Rectal smooth muscle tissue (tissue), 1 donor: ENCODE data around the gene FOXC1.
A peak's percentile ranks its signal among the peaks of the same experiment; 100 is the strongest.

ENCODE experiments used
- H3K27ac ChIP-seq: one replicate; pipeline ENCODE4 v1.7.0; 2013; ENCODE audit warnings: low read depth, low read length, inconsistent platforms
- H3K27me3 ChIP-seq: one replicate; pipeline ENCODE4 v1.7.0; 2013; ENCODE audit warnings: low read length; ENCODE audit not compliant: control insufficient read depth, insufficient read depth
- H3K36me3 ChIP-seq: one replicate; pipeline ENCODE4 v1.7.0; 2013; ENCODE audit warnings: low read length; ENCODE audit not compliant: control insufficient read depth, insufficient read depth
- H3K4me1 ChIP-seq: one replicate; pipeline ENCODE4 v1.7.0; 2013; ENCODE audit warnings: low read length; ENCODE audit not compliant: control insufficient read depth, insufficient read depth
- H3K4me3 ChIP-seq: one replicate; pipeline ENCODE4 v1.7.0; 2013; ENCODE audit warnings: low read length
- H3K9ac ChIP-seq: one replicate; pipeline ENCODE4 v1.7.0; 2013; ENCODE audit warnings: low read length

FOXC1 gene

DNA sequence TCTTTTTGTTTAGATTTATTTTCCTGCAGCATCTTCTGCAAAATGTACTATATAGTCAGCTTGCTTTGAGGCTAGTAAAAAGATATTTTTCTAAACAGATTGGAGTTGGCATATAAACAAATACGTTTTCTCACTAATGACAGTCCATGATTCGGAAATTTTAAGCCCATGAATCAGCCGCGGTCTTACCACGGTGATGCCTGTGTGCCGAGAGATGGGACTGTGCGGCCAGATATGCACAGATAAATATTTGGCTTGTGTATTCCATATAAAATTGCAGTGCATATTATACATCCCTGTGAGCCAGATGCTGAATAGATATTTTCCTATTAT, 3.2 kb downstream of the FOXC1 start:
- peaks cover 41% of the 10 kb centered on the region for H3K27me3 ChIP-seq
- H3K4me1 ChIP-seq: peaks cover 3% of the 10 kb centered on the region
- H3K9ac ChIP-seq: no peak overlapping the region
- no peak overlapping the region for H3K27ac ChIP-seq
- H3K4me3 ChIP-seq: no peak overlapping the region
- no peaks in the 10 kb centered on the region for H3K36me3 ChIP-seq

GRCh38 chr6:1613346-1613687, 3.6 kb downstream of the FOXC1 start:
- H3K27me3 ChIP-seq: peaks cover 38% of the 10 kb centered on the region
- peak overlapping the region; percentile 27 for H3K4me3 ChIP-seq
- H3K4me1 ChIP-seq: peaks cover 3% of the 10 kb centered on the region
- no peak overlapping the region for H3K27ac ChIP-seq
- H3K36me3 ChIP-seq: no peaks in the 10 kb centered on the region
- no peak overlapping the region for H3K9ac ChIP-seq

DNA sequence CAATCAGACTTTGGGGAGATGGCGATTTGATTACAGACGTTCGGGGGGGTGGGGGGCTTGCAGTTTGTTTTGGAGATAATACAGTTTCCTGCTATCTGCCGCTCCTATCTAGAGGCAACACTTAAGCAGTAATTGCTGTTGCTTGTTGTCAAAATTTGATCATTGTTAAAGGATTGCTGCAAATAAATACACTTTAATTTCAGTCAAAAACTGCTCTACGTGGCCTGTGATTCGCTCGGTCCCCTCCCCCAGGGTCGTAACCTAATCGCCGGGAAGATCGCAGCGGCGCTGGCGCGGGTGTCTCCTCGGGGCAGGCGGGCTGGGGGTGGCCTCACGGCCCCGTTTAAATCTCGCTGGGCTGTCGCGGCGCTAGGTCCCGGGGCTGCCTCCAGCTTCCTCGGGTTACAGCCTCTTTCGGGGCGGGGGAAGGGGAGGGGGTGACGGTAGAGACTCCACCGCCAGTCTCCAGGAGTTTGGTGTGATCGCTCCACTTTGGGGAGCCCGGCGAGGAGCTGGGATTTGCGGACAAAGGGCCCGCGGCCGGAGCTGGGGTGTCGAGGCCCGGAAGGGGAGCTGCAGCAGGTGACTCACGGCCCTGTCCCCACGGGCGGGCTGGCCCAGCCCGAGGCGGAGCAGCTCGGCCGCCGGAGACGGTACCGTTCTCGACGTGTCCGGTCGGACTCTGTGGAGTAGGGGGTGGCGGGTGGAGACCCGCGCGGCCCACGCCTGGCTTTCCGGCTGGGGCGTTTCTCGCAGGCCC, 4.2 kb downstream of the FOXC1 start:
- peaks cover 32% of the 10 kb centered on the region for H3K27me3 ChIP-seq
- H3K4me3 ChIP-seq: peak overlapping the region; percentile 27
- H3K27ac ChIP-seq: no peak overlapping the region
- no peaks in the 10 kb centered on the region for H3K36me3 ChIP-seq
- no peak overlapping the region for H3K9ac ChIP-seq
- H3K4me1 ChIP-seq: peaks cover 3% of the 10 kb centered on the region

DNA sequence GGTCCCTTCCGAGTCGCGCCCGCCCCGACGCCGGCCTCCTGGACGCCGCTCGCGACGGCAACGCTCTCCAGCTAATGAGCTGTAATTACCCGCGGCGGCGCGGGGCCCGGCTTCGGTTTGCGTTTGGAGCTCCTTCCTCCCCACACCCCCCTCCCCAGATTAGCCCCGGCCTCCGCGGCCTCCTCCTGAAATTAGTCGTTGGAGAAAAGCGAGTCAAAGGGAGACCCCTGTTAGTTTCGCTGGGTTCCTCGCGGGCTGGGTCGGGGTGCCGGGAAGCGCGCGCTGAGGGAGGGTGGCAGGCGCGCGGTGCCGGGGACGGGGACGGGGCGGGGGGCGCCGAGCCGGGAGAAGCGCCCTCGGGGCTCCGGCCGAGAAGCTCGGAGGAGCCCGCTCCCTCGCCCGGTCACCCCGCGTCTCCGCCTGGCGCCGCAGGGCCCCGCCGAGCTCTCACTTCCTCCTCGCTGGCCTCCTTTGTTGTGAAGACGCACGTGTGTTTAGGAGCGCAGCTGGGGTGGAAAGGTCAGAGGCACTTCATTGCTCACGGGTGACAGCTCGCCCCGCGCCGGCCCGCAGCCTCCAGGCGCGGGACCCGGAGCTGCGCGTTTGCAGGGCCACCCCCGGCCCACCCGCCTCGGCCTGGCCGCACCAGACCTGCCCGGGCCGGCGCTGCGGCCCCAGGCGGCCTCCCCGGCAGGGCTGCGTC, 4.9 kb downstream of the FOXC1 start:
- H3K4me3 ChIP-seq: no peak overlapping the region
- H3K27ac ChIP-seq: no peak overlapping the region
- H3K9ac ChIP-seq: no peak overlapping the region
- peaks cover 30% of the 10 kb centered on the region for H3K27me3 ChIP-seq
- peaks cover 3% of the 10 kb centered on the region for H3K4me1 ChIP-seq
- no peaks in the 10 kb centered on the region for H3K36me3 ChIP-seq

DNA sequence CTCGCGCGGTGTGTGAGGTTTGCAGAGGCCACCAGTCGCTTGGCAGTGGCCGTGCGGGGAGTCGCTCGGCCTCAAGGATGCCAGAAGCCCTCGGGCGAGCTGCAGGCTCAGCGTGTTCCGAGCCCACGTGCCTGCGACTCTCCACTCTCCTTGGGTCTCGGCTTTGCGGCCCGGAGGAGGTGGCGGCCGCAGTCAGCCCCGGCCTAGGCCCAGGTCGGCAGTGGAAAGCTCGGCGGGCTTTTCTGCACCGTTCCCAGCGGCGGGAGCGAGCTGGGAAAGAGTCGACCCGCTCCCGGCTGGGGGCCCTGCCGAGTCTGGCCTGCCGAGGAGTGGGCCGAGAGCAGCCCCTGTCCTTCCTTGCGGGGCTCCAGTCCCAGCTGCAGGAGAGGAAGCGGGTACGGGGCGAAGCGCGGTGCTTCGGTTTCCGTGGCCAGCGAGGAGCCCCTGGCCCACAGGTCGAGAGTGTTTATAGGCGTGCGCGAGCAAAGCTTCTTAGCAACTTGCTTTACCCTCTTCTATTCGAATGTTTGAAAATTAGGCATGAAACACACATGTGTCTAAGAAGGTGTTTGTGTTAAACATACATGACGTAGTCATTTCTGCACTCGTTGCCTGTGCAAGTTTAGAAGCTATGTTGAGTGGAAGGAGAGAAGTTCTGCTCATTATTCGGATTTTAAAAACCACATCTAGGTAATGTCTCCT, 5.6 kb downstream of the FOXC1 start:
- Histone ChIP-seq H3K9ac (no peak overlapping the region), H3K4me3 (no peak overlapping the region), H3K4me1 (peaks cover 3% of the 10 kb centered on the region), H3K36me3 (no peaks in the 10 kb centered on the region), H3K27me3 (peaks cover 37% of the 10 kb centered on the region), H3K27ac (no peak overlapping the region)

- Histone ChIP-seq H3K9ac (no peak overlapping the region), H3K27me3 (peaks cover 37% of the 10 kb centered on the region), H3K4me1 (peaks cover 3% of the 10 kb centered on the region), H3K4me3 (no peak overlapping the region), H3K36me3 (no peaks in the 10 kb centered on the region), H3K27ac (no peak overlapping the region)
These were observed 6.2 kb downstream of the FOXC1 start for GRCh38 chr6:1615853-1616420.

GRCh38 chr6:1616701-1617463, 7.2 kb downstream of the FOXC1 start:
- peaks cover 36% of the 10 kb centered on the region for H3K27me3 ChIP-seq
- no peaks in the 10 kb centered on the region for H3K36me3 ChIP-seq
- peaks cover 3% of the 10 kb centered on the region for H3K4me1 ChIP-seq
- no peak overlapping the region for H3K4me3 ChIP-seq
- H3K9ac ChIP-seq: no peak overlapping the region
- no peak overlapping the region for H3K27ac ChIP-seq

GRCh38 chr6:1617466-1618310, 8.0 kb downstream of the FOXC1 start:
- Histone ChIP-seq H3K4me1 (no peaks in the 10 kb centered on the region), H3K36me3 (peaks cover under 1% of the 10 kb centered on the region), H3K4me3 (no peak overlapping the region), H3K9ac (no peak overlapping the region), H3K27me3 (peaks cover 30% of the 10 kb centered on the region), H3K27ac (no peak overlapping the region)

DNA sequence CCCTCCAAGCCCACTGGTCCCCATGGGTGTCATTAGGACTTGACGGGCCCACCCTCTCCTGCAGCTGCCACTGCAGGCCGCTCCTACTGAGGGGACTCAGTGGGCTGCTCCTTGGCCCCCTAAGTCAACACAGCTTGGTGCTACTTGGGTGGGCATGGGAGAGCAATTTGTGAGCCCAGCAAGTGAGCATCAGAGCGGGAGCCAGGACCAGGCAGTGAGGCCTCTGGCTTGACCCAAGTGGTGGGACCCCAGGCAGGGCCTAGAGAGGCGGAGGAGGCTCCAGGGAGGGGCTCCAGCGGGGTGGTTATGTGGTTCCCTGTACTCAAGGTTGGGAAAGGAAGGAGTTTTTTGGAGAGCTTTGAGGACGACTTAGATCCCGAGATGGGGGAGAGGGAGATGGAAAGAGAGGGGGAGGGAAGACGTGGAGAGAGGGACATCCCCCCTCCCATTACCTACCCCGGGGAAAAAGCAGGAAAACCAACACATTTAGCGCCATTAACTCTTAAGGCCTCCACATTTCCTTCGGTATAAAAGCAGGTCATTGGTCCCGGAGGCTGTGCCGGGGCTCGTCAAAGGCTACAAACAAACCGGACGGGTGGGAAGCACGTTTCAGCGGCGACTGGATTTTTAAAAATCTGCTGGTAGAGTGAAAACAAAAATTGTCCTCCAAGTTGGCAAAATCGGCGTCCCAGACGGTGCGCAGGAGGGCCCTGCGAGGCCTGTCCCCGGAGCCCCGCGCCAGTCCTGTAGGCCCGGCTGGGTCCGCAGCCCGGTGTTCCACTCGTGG, 8.8 kb downstream of the FOXC1 start:
- no peaks in the 10 kb centered on the region for H3K4me1 ChIP-seq
- peaks cover 28% of the 10 kb centered on the region for H3K27me3 ChIP-seq
- H3K4me3 ChIP-seq: no peak overlapping the region
- no peak overlapping the region for H3K27ac ChIP-seq
- H3K36me3 ChIP-seq: peaks cover 4% of the 10 kb centered on the region
- H3K9ac ChIP-seq: no peak overlapping the region

DNA sequence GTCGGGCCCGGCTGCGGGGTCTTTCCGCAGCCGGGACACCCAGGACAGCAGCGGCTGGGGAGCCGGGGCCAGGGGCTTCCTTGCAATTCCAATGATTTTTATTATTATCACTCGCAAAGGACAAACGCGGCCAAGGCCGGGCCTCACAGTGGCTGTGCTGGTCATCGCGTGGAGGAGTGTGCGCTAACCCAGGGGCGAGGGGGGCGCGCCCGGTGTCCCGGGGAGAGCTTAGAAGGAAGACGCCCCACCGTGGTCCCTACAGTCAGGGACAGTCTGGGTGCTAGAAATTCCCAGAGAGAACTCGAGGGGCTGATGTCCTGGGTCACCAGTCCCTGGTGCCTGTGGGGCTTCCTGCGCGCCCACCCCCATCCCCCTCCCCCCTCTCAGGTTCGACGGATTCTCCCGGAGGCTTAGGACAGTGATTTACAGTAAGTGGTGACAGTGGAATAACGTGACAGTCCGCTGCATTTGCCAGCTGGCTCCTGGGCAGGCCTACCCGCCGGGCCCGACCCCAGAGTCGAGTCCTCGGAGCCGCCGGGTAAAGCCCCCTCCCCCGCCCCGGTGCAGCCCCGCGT, 9.5 kb downstream of the FOXC1 start:
- peaks cover 4% of the 10 kb centered on the region for H3K36me3 ChIP-seq
- H3K9ac ChIP-seq: no peak overlapping the region
- no peaks in the 10 kb centered on the region for H3K4me1 ChIP-seq
- H3K27ac ChIP-seq: no peak overlapping the region
- peaks cover 25% of the 10 kb centered on the region for H3K27me3 ChIP-seq
- no peak overlapping the region for H3K4me3 ChIP-seq
